ENCODE data around the gene EPN2.

GRCh38 chr17:19269641-19270040 lies 32.5 kb downstream of the EPN2 start:
- TF ChIP-seq CTCF (IDR thresholded peaks at IDR 0.05): no peak
- TF ChIP-seq POLR2A (IDR thresholded peaks at IDR 0.05): no peak
- no peak for TF ChIP-seq EP300 (IDR thresholded peaks at IDR 0.05)

Data from tibial nerve (tissue), 4 donors.